ENCODE data around the gene KPNB1.

Gene KPNB1

DNA sequence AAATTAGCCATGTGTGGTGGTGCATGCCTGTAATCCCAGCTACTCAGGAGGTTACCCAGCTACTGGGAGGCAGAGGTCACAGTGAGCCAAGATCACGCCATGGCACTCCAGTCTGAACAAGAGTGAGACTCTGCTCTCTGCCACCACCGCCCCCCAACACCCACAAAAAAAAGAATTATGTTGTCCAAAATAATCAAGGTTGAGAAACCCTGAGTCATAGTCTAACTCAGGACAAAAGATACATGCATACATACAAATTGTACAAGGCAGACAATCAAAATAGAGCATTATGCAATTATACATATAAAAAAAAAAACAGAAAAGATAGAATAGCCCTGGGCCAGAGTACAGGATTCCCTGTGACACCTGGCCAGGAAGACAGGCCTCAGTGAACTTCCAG, 6.6 kb upstream of the KPNB1 start:
- TF ChIP-seq, protein P1, sequence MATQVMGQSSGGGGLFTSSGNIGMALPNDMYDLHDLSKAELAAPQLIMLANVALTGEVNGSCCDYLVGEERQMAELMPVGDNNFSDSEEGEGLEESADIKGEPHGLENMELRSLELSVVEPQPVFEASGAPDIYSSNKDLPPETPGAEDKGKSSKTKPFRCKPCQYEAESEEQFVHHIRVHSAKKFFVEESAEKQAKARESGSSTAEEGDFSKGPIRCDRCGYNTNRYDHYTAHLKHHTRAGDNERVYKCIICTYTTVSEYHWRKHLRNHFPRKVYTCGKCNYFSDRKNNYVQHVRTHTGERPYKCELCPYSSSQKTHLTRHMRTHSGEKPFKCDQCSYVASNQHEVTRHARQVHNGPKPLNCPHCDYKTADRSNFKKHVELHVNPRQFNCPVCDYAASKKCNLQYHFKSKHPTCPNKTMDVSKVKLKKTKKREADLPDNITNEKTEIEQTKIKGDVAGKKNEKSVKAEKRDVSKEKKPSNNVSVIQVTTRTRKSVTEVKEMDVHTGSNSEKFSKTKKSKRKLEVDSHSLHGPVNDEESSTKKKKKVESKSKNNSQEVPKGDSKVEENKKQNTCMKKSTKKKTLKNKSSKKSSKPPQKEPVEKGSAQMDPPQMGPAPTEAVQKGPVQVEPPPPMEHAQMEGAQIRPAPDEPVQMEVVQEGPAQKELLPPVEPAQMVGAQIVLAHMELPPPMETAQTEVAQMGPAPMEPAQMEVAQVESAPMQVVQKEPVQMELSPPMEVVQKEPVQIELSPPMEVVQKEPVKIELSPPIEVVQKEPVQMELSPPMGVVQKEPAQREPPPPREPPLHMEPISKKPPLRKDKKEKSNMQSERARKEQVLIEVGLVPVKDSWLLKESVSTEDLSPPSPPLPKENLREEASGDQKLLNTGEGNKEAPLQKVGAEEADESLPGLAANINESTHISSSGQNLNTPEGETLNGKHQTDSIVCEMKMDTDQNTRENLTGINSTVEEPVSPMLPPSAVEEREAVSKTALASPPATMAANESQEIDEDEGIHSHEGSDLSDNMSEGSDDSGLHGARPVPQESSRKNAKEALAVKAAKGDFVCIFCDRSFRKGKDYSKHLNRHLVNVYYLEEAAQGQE (IDR thresholded peaks at IDR 0.05; ENCODE audit: low read depth) = no peak
- no peak for TF ChIP-seq NFIC (IDR thresholded peaks at IDR 0.05)
- no peak for TF ChIP-seq ZBTB7A (IDR thresholded peaks at IDR 0.05; ENCODE audit: low read depth)
- TF ChIP-seq CEBPB (IDR thresholded peaks at IDR 0.05) = no peak
- no peak for TF ChIP-seq TCF12 (IDR thresholded peaks at IDR 0.05; ENCODE audit: low read depth)
- TF ChIP-seq CREB1 (IDR thresholded peaks at IDR 0.05; ENCODE audit: low read depth) = no peak
- TF ChIP-seq, protein P2, sequence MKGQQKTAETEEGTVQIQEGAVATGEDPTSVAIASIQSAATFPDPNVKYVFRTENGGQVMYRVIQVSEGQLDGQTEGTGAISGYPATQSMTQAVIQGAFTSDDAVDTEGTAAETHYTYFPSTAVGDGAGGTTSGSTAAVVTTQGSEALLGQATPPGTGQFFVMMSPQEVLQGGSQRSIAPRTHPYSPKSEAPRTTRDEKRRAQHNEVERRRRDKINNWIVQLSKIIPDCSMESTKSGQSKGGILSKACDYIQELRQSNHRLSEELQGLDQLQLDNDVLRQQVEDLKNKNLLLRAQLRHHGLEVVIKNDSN (IDR thresholded peaks at IDR 0.05) = no peak
- no peak for TF ChIP-seq FOXM1 (IDR thresholded peaks at IDR 0.05; ENCODE audit: borderline replicate concordance, low read depth)
- no peak for TF ChIP-seq TAF1 (IDR thresholded peaks at IDR 0.05; ENCODE audit: low read depth)
- TF ChIP-seq TEAD4 (IDR thresholded peaks at IDR 0.05) = no peak
- no peak for TF ChIP-seq YY1 (IDR thresholded peaks at IDR 0.05; ENCODE audit: low read depth)

DNA sequence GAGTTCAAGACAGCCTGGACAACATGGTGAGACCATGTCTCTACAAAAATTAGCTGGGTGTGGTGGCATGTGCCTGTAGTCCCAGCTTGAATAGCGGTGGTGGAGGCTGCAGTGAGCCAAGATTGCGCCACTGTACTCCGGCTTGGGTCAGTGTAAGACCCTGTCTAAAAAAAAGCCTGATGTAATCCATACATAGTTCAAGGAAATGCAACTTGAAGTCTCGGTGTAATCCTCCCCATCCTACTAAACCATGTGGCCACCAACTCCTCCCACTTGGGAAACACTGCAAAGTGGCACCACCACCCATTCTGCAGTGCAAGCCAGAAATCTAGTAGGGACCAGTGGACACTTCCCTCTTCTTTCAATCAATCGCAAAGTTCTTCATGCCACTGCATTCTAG, 5.4 kb upstream of the KPNB1 start:
- TF ChIP-seq, protein P1 (IDR thresholded peaks at IDR 0.05; ENCODE audit: low read depth) = no peak
- TF ChIP-seq FOXM1 (IDR thresholded peaks at IDR 0.05; ENCODE audit: borderline replicate concordance, low read depth) (no peak), CEBPB (IDR thresholded peaks at IDR 0.05) (no peak), ZBTB7A (IDR thresholded peaks at IDR 0.05; ENCODE audit: low read depth) (no peak), TCF12 (IDR thresholded peaks at IDR 0.05; ENCODE audit: low read depth) (no peak), YY1 (IDR thresholded peaks at IDR 0.05; ENCODE audit: low read depth) (no peak), EGR1 (IDR thresholded peaks at IDR 0.05) (no peak), TAF1 (IDR thresholded peaks at IDR 0.05; ENCODE audit: low read depth) (no peak), TEAD4 (IDR thresholded peaks at IDR 0.05) (no peak), RAD21 (IDR thresholded peaks at IDR 0.05; ENCODE audit: low read depth) (no peak), EP300 (IDR thresholded peaks at IDR 0.05; ENCODE audit: borderline replicate concordance) (no peak), CREB1 (IDR thresholded peaks at IDR 0.05; ENCODE audit: low read depth) (no peak), NFIC (IDR thresholded peaks at IDR 0.05) (no peak)
- TF ChIP-seq, protein P3, sequence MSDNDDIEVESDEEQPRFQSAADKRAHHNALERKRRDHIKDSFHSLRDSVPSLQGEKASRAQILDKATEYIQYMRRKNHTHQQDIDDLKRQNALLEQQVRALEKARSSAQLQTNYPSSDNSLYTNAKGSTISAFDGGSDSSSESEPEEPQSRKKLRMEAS (IDR thresholded peaks at IDR 0.05) = no peak
- TF ChIP-seq, protein P2 (IDR thresholded peaks at IDR 0.05) = no peak

- TF ChIP-seq ZBTB7A (IDR thresholded peaks at IDR 0.05; ENCODE audit: low read depth) (peak; percentile 80; the same call in 1 of the 2 replicates), YY1 (IDR thresholded peaks at IDR 0.05; ENCODE audit: low read depth) (peak; percentile 68; the same call in 1 of the 2 replicates), CEBPB (IDR thresholded peaks at IDR 0.05) (no peak), EP300 (IDR thresholded peaks at IDR 0.05; ENCODE audit: borderline replicate concordance) (0 out of 2 replicates have a peak, but pooled peaks have one; percentile 35), CREB1 (IDR thresholded peaks at IDR 0.05; ENCODE audit: low read depth) (no peak)
- TF ChIP-seq, protein P2 (IDR thresholded peaks at IDR 0.05) = no peak
- TF ChIP-seq, protein P3 (IDR thresholded peaks at IDR 0.05) = no peak
Measured at GRCh38 chr17:47649972-47650524, 329 bp downstream of the KPNB1 start.

DNA sequence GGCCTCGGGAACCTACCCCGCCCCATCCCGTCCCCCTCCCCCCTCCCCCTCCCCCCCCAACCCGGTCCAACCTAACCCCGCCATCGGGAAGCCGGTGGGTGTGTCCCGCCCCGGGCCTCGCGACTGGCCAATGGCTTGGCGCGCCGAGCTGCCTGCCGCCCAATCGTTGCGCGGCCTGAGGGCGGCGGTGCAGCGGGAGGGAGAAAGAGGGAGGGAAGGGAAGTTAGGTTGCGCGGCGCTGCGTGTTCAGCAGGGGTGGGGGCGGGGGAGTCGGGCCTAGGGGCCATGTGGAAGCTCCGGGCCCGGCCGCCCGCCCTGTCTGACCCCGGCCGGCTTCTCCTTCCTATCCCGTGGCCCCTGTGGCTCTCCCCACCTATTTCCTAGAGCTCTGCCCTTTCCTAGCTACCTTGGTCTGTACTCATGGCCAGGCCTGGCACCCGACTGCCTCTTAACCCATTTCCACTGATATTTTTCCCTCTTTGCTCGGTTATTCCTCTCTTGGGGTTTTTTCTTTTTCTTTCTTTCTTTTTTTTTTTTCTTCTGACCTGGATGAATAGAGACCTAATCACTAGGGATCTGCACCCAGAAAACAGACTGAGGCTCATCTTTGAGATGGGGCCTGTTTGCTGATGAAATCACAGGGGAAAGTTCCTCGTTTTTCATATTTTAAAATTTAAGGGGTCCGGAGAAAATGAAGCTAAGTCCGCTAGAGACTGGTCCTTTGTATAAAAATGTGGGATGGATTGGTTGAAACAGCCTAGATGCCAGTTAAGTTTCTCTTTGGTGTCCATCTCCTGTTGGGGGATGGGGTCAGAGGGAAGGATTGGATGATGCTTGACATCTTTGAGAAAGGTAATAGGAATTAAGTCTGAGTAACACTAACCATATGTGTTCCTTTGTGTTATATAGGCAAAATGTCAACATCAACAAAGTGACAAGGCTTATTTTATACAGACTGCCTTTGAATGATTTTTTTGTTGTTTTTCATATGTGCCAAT, 1.1 kb downstream of the KPNB1 start:
- TF ChIP-seq, protein P3 (IDR thresholded peaks at IDR 0.05) = peak; percentile 93
- TF ChIP-seq RAD21 (IDR thresholded peaks at IDR 0.05; ENCODE audit: low read depth) = no peak
- TF ChIP-seq EGR1 (IDR thresholded peaks at IDR 0.05) = peak; percentile 53
- TF ChIP-seq, protein P2 (IDR thresholded peaks at IDR 0.05) = 0 out of 2 replicates have a peak, but pooled peaks have one; percentile 11
- TF ChIP-seq, protein P1 (IDR thresholded peaks at IDR 0.05; ENCODE audit: low read depth) = no peak
- peak; percentile 25; the same call in 1 of the 2 replicates for TF ChIP-seq TAF1 (IDR thresholded peaks at IDR 0.05; ENCODE audit: low read depth)
- no peak for TF ChIP-seq NFIC (IDR thresholded peaks at IDR 0.05)
- TF ChIP-seq FOXM1 (IDR thresholded peaks at IDR 0.05; ENCODE audit: borderline replicate concordance, low read depth) = no peak
- no peak for TF ChIP-seq ZBTB7A (IDR thresholded peaks at IDR 0.05; ENCODE audit: low read depth)
- 0 out of 2 replicates have a peak, but pooled peaks have one; percentile 37 for TF ChIP-seq EP300 (IDR thresholded peaks at IDR 0.05; ENCODE audit: borderline replicate concordance)
- TF ChIP-seq CREB1 (IDR thresholded peaks at IDR 0.05; ENCODE audit: low read depth) = no peak

All from Ishikawa (cell line).